ENCODE data around the gene ZBTB42. TPM values are rescaled to one million over a fixed set of nuclear protein-coding genes. Genes with fewer than 3 reads are reported as not detected.

Gene ZBTB42
- total RNA-seq, 6 donors from 2014 or later, result 13.9 to 24.8 (median 20.9) TPM

DNA sequence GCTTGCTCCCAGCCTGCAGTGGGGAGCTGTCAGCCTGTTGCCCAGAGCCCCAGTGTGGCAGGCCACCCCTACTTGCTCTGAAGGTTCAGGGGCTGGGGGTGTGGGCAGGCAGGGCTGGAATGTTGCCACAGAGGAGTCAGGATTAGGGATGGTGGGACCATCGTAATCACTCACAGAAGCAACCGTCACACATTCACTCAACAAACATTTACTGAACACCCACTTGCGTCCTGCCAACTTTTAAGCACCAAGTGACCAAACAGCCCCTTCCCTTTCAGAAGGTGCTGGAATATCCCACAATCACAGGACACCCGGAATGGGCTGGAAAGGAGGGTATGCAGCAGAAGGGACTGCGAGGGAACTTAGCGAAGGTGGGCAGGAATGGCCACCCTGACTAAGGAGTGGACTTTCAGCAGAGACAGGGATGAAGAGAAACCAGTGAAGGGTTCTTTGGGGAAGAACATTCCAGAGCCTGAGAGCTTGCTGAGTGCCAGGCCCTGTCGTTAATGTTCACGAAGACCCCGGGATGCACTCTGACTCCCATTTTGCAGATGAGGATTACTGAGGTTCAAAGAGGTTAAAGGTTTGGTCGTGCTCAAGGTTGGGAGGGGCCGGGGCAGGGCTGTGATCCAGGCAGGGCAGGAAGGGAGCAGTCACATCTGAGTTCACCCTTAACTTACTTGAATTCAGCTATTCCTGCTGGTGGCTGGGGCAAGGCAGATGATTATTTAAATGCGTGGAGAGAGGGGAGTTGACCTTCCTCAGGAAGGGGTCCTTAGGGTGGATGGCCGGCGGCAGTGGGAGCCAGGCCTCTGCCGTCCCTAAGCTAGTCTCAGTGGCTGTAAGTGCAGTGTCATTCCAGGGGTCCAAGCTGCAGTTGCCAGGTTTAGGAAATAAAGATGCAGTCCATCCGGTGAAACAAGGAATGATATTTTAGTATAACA is 2.3 kb upstream of the ZBTB42 start:
- Histone ChIP-seq H3K4me3 (no peak overlapping the region), H3K36me3 (no peaks in the 10 kb centered on the region), H3K9me3 (no peaks in the 10 kb centered on the region), H3K4me1 (peaks cover 58 to 78% (median 66%) of the 10 kb centered on the region in 4 donors), H3K27me3 (no peaks in the 10 kb centered on the region), H3K27ac (peak overlapping the region; percentile 87 to 98 (median 96))
- ATAC-seq (ENCODE audit: low FRiP score in 2 of 2) (no peak), DNase-seq (peak in 1 of 2 donors; percentile 27)
- TF ChIP-seq EP300 (IDR thresholded peaks at IDR 0.05), result no peak
- TF ChIP-seq, protein P1, sequence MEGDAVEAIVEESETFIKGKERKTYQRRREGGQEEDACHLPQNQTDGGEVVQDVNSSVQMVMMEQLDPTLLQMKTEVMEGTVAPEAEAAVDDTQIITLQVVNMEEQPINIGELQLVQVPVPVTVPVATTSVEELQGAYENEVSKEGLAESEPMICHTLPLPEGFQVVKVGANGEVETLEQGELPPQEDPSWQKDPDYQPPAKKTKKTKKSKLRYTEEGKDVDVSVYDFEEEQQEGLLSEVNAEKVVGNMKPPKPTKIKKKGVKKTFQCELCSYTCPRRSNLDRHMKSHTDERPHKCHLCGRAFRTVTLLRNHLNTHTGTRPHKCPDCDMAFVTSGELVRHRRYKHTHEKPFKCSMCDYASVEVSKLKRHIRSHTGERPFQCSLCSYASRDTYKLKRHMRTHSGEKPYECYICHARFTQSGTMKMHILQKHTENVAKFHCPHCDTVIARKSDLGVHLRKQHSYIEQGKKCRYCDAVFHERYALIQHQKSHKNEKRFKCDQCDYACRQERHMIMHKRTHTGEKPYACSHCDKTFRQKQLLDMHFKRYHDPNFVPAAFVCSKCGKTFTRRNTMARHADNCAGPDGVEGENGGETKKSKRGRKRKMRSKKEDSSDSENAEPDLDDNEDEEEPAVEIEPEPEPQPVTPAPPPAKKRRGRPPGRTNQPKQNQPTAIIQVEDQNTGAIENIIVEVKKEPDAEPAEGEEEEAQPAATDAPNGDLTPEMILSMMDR (IDR thresholded peaks at IDR 0.05), result no peak
- TF ChIP-seq POLR2AphosphoS5 (IDR thresholded peaks at IDR 0.05), result no peak
- TF ChIP-seq POLR2A (IDR thresholded peaks at IDR 0.05), result no peak
- WGBS, 2 donors, result 67 to 74% methylated on average over 16 of the region's 16 CpGs

DNA sequence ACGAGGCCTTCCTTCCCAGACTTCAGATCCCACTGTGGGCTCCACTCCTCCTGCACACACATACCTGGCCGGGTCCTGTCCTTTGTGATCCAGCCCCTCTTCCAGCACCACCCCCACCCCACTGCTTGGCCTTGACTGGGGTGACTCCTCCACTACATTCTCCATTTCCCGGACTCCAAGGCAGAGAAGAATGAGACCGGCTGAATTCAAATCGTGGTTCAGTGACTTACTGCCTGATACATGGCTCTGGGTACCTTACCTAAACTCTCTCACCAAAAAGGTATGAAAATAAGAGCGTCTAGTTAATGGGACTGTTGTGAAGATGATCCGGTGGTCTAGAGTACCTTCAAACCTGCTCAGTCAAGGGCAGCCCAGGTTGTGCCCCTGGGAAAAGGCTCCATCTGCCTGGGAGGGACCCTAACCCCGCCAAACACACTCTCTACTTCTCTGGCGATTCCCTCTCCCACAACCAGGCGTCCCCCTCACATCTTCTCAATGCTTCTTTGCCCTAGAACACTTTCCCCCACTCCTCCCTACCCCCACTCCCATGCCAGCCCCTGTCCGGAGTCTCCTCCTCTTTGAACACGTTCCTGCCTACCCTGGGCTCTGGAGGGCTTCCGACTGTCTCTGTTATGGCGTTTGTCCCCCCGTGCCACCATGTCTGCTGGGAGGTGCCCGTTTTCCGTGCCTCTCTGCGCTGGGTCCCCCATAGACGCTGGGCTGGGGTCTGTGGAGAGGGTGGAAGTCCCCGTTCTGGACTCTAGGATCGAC is 1.5 kb upstream of the ZBTB42 start:
- H3K4me3 ChIP-seq, result peak overlapping the region in 3 of 4 donors; percentile 76 to 89 (median 77)
- 41 to 45% methylated on average over 18 to 21 of the region's 21 CpGs for WGBS, 2 donors
- ATAC-seq (ENCODE audit: low FRiP score in 2 of 2) (no peak), DNase-seq (peak in 1 of 2 donors; percentile 46)
- TF ChIP-seq EP300 (IDR thresholded peaks at IDR 0.05) (no peak), POLR2AphosphoS5 (IDR thresholded peaks at IDR 0.05) (no peak), POLR2A (IDR thresholded peaks at IDR 0.05) (no peak)
- TF ChIP-seq, protein P1 (IDR thresholded peaks at IDR 0.05), result no peak
- no peaks in the 10 kb centered on the region for H3K27me3 ChIP-seq
- no peaks in the 10 kb centered on the region for H3K9me3 ChIP-seq
- H3K36me3 ChIP-seq, result no peaks in the 10 kb centered on the region
- H3K4me1 ChIP-seq, result peaks cover 50 to 69% (median 58%) of the 10 kb centered on the region in 4 donors
- H3K27ac ChIP-seq, result peak overlapping the region; percentile 87 to 98 (median 96)

DNA sequence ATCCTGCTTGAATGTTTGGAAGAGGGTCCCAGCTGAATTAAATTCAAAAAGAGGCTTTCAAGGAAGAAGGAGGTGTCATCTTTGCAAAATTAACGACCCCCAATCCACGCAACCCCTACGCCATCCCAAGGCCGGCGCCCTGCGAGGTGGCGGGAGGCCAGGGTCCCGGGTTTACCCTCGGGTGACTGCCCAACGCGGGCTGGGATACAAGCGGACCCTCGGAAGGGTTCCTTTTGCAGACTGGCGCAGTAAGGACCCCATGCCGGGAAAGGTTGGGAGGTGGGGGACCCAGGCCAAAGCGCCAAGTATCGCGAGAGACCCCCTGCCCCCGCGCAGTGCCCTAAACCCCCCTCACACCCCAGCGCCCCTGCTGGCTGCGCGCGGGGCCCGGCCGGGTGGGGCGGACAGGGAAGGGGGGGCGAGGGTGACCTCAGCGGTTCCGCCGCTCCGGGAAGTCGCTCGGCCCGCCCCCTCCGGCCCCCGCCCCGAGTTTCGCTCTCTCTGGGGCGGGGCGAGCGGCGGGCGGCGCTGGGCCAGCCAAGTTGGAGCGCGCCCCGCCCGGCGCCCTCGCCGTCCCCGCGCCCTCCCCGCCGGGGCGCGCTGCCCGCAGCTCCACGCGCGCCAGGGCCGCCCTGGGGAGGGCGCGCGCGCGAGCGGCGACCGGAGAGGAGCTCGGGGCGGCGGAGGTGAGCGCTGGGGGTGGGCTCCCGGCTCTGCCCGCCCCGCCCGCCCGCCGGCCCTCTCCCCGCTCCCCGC is 708 bp upstream of the ZBTB42 start:
- no peaks in the 10 kb centered on the region for H3K27me3 ChIP-seq
- H3K36me3 ChIP-seq, result no peaks in the 10 kb centered on the region
- no peaks in the 10 kb centered on the region for H3K9me3 ChIP-seq
- H3K4me1 ChIP-seq, result peaks cover 53 to 67% (median 59%) of the 10 kb centered on the region in 4 donors
- ATAC-seq (ENCODE audit: low FRiP score in 2 of 2) (peak; percentile 82 to 90), DNase-seq (peak; percentile 89 to 98)
- H3K4me3 ChIP-seq, result peak overlapping the region; percentile 14 to 89 (median 76)
- H3K27ac ChIP-seq, result peak overlapping the region; percentile 87 to 98 (median 96)
- TF ChIP-seq POLR2AphosphoS5 (IDR thresholded peaks at IDR 0.05) (peak; percentile 50 to 84), POLR2A (IDR thresholded peaks at IDR 0.05) (peak in 1 of 4 donors; percentile 22), EP300 (IDR thresholded peaks at IDR 0.05) (peak in 1 of 4 donors; percentile 54)
- TF ChIP-seq, protein P1 (IDR thresholded peaks at IDR 0.05), result peak; percentile 40 to 59 (median 56)
- WGBS, 2 donors, result 8 to 14% methylated on average over 6 to 18 of the region's 83 CpGs

DNA sequence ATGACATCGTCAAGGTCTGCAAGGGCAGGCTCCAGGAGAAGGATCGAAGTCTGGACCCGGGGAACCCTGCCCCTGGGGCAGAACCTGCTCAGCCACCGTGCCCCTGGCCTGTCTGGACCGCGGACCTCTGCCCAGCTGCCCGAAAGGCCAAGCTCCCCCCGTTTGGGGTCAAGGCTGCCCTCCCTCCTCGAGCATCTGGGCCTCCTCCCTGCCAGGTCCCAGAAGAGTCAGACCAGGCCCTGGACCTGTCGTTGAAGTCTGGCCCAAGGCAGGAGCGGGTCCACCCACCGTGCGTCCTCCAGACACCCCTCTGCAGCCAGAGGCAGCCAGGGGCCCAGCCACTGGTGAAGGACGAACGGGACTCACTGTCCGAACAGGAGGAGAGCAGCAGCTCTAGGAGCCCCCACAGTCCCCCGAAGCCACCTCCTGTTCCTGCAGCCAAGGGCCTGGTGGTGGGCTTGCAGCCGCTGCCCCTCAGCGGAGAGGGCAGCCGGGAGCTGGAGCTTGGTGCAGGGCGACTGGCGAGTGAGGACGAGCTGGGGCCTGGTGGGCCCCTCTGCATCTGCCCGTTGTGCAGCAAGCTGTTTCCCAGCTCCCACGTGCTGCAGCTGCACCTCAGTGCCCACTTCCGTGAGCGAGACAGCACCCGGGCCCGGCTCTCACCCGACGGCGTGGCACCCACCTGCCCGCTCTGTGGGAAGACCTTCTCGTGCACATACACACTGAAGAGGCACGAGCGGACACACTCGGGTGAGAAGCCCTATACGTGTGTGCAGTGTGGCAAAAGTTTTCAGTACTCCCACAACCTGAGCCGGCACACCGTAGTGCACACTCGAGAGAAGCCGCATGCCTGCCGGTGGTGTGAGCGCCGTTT is 856 bp downstream of the ZBTB42 start:
- WGBS, 2 donors, result 78 to 91% methylated on average over 16 to 36 of the region's 45 CpGs
- Histone ChIP-seq H3K4me3 (peak overlapping the region; percentile 76 to 89 (median 80)), H3K27me3 (no peaks in the 10 kb centered on the region), H3K36me3 (no peaks in the 10 kb centered on the region), H3K9me3 (no peaks in the 10 kb centered on the region), H3K4me1 (peaks cover 43 to 66% (median 53%) of the 10 kb centered on the region in 4 donors), H3K27ac (peak overlapping the region in 3 of 4 donors; percentile 80 to 97 (median 94))
- TF ChIP-seq POLR2A (IDR thresholded peaks at IDR 0.05), result no peak
- TF ChIP-seq, protein P1 (IDR thresholded peaks at IDR 0.05), result no peak
- DNase-seq, result peak in 1 of 2 donors; percentile 75
- no peak for ATAC-seq (ENCODE audit: low FRiP score in 2 of 2)
